Upper lobe of left lung (tissue), 6 donors: ENCODE data around the gene ABCC5. TPM values are rescaled to one million over a fixed set of nuclear protein-coding genes. Genes with fewer than 3 reads are reported as not detected.
"Not testable (repeated sequence)": the region's sequence is repeated elsewhere in the genome, so short reads cannot be mapped to it uniquely, and the experiment has no call there.

Experiments used
- ATAC-seq, 2 donors: fragments of 200-7000 bp; cut with Tn5 transposase; one replicate each; pipeline ENCODE4 v1.9.1; 2022; ENCODE audit warnings: mild to moderate bottlenecking in 2 of 2, moderate library complexity in 2 of 2; ENCODE audit not compliant: low FRiP score in 2 of 2
- DNase-seq, 2 donors: peaks; one replicate each; pipeline ENCODE4 v3.0.0-alpha.2; 2019 to 2020
- H3K27ac ChIP-seq, 4 donors: fragments of 200-600 bp; sonication (generic); one replicate each; pipeline ENCODE4 v1.5.1; 2016 to 2019
- H3K27me3 ChIP-seq, 4 donors: fragments of 200-600 bp; sonication (generic); one replicate each; pipeline ENCODE4 v1.5.1; 2017 to 2019
- H3K36me3 ChIP-seq, 4 donors: fragments of 200-600 bp; sonication (generic); one replicate each; pipeline ENCODE4 v1.5.1; 2016 to 2019
- H3K4me1 ChIP-seq, 4 donors: fragments of 200-600 bp; sonication (generic); one replicate each; pipeline ENCODE4 v1.5.1; 2018 to 2019
- H3K4me3 ChIP-seq, 4 donors: fragments of 200-600 bp; sonication (generic); one replicate each; pipeline ENCODE4 v1.5.1; 2017 to 2019; ENCODE audit warnings: mild to moderate bottlenecking in 2 of 4, moderate library complexity in 1 of 4
- H3K9me3 ChIP-seq, 4 donors: fragments of 200-600 bp; sonication (generic); one replicate each; pipeline ENCODE4 v1.5.1; 2018 to 2019
- EP300 ChIP-seq, 4 donors: sonication (generic); formaldehyde crosslinking; IDR thresholded peaks; one replicate each; pipeline ENCODE4 v1.5.1; 2017; ENCODE audit warnings: antibody characterized with exemption in 4 of 4, control low read depth in 2 of 4
- POLR2A ChIP-seq, 4 donors: fragments of 450-650 bp; IDR thresholded peaks; one replicate each; pipeline ENCODE4 v1.5.1; 2016 to 2017; ENCODE audit warnings: antibody characterized with exemption in 4 of 4, mild to moderate bottlenecking in 2 of 4
- POLR2AphosphoS5 ChIP-seq, 2 donors: sonication (generic); formaldehyde crosslinking; IDR thresholded peaks; one replicate each; pipeline ENCODE4 v1.5.1; 2017; ENCODE audit warnings: antibody characterized with exemption in 2 of 2
- WGBS, 2 donors: methylation state at CpG; one replicate each; pipeline ENCODE4 v1.1.5; 2017 to 2018; 5-methylcytosine and 5-hydroxymethylcytosine counted together
- total RNA-seq, 6 donors: library from RNA; depleted of rRNA in 4 of 6; stranded (reverse); fragments of >200 nt in 4 of 6; gene quantifications; one replicate each; pipeline versions ENCODE4 v1.1.0 to v1.2.1, GENCODE V29; 2016 to 2021
- TF ChIP-seq, protein P1 (sequence below), 6 experiments: fragments of 450-650 bp in 4 of 6; fragments of 200-600 bp in 2 of 6; sonication (generic) in 2 of 6; IDR thresholded peaks; one replicate each; pipeline ENCODE4 v1.5.1; 2016 to 2019; ENCODE audit warnings: antibody characterized with exemption in 6 of 6
- donor health status: DM: no; HTN: no; CAD: no; lungs with moderate emphysema.
- donor health status: DM: no; HTN: yes; CAD: no; lungs with severe emphysema.

ABCC5 gene
- total RNA-seq, 6 donors from 2014 or later: 13.2 to 107 (median 27.1) TPM

DNA sequence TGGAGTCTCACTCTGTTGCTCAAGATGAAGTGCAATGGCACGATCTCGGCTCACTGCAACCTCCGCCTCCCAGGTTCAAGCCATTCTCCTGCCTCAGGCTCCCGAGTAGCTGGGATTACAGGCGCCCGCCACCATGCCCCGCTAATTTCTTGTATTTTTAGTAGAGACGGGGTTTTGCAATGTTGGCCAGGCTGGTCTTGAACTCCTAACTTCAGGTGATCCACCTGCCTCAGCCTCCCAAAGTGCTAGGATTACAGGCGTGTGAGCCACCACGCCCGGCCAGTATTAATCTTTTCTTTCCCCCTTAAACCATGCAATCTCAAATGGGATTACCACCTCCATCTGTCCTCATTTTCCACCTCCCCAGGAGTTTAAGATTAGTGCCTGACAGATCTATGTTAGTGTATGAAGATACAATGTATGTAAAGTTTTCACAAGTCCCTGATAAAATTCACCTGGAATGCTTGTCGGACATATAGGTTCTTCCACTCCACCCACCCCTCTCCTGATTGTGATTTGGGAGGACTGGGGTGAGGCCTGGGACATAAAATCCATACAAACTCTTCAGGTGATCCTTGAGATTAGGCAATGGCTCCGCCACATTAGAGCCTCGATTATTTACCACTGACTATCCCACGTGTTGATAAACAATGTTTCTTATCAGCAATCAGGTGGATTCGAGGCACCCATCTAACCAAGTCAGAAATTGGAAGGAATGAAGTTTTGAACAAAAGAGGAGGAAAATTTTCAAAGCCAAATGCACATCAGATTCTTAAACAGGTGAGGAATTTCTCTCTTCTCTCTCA, 134.2 kb downstream of the ABCC5 start:
- 57 to 58% methylated on average over 16 of the region's 16 CpGs for WGBS, 2 donors
- peak overlapping the region; percentile 89 to 99 (median 94) for H3K4me3 ChIP-seq
- H3K27ac ChIP-seq: peak overlapping the region; percentile 74 to 92 (median 84)
- no peaks in the 10 kb centered on the region for H3K9me3 ChIP-seq
- DNase-seq: no peak
- no peak for ATAC-seq
- peaks cover 19 to 42% (median 25%) of the 10 kb centered on the region in 4 donors for H3K4me1 ChIP-seq
- no peaks in the 10 kb centered on the region for H3K36me3 ChIP-seq
- TF ChIP-seq EP300 (IDR thresholded peaks at IDR 0.05) (no peak), POLR2AphosphoS5 (IDR thresholded peaks at IDR 0.05) (no peak), POLR2A (IDR thresholded peaks at IDR 0.05) (no peak)
- TF ChIP-seq, protein P1, sequence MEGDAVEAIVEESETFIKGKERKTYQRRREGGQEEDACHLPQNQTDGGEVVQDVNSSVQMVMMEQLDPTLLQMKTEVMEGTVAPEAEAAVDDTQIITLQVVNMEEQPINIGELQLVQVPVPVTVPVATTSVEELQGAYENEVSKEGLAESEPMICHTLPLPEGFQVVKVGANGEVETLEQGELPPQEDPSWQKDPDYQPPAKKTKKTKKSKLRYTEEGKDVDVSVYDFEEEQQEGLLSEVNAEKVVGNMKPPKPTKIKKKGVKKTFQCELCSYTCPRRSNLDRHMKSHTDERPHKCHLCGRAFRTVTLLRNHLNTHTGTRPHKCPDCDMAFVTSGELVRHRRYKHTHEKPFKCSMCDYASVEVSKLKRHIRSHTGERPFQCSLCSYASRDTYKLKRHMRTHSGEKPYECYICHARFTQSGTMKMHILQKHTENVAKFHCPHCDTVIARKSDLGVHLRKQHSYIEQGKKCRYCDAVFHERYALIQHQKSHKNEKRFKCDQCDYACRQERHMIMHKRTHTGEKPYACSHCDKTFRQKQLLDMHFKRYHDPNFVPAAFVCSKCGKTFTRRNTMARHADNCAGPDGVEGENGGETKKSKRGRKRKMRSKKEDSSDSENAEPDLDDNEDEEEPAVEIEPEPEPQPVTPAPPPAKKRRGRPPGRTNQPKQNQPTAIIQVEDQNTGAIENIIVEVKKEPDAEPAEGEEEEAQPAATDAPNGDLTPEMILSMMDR (IDR thresholded peaks at IDR 0.05): no peak
- H3K27me3 ChIP-seq: no peaks in the 10 kb centered on the region

GRCh38 chr3:183880121-183880520, 137.6 kb downstream of the ABCC5 start:
- Histone ChIP-seq H3K27me3 (no peaks in the 10 kb centered on the region), H3K9me3 (no peaks in the 10 kb centered on the region), H3K36me3 (no peaks in the 10 kb centered on the region), H3K27ac (no peak overlapping the region), H3K4me1 (peaks cover 23 to 51% (median 35%) of the 10 kb centered on the region in 4 donors), H3K4me3 (no peak overlapping the region)
- 74 to 87% methylated on average over 9 of the region's 9 CpGs for WGBS, 2 donors
- ATAC-seq (no peak), DNase-seq (no peak)
- TF ChIP-seq, protein P1 (IDR thresholded peaks at IDR 0.05): no peak
- TF ChIP-seq EP300 (IDR thresholded peaks at IDR 0.05) (no peak), POLR2AphosphoS5 (IDR thresholded peaks at IDR 0.05) (no peak), POLR2A (IDR thresholded peaks at IDR 0.05) (no peak)

- Histone ChIP-seq H3K27ac (no peak overlapping the region), H3K27me3 (no peaks in the 10 kb centered on the region), H3K4me3 (no peak overlapping the region), H3K4me1 (peaks cover 23 to 51% (median 33%) of the 10 kb centered on the region in 4 donors), H3K36me3 (no peaks in the 10 kb centered on the region), H3K9me3 (no peaks in the 10 kb centered on the region)
- ATAC-seq (no peak), DNase-seq (no peak)
- no peak for TF ChIP-seq POLR2A (IDR thresholded peaks at IDR 0.05)
- TF ChIP-seq, protein P1 (IDR thresholded peaks at IDR 0.05): no peak
- no peak for TF ChIP-seq POLR2AphosphoS5 (IDR thresholded peaks at IDR 0.05)
- TF ChIP-seq EP300 (IDR thresholded peaks at IDR 0.05): no peak
- 97 to 98% methylated on average over 2 of the region's 2 CpGs for WGBS, 2 donors
These were observed 138.4 kb downstream of the ABCC5 start for GRCh38 chr3:183879243-183879642.

- Histone ChIP-seq H3K4me1 (peaks cover 16 to 47% (median 23%) of the 10 kb centered on the region in 4 donors), H3K27me3 (no peaks in the 10 kb centered on the region), H3K27ac (peak overlapping the region in 3 of 4 donors; percentile 4 to 46 (median 27)), H3K4me3 (no peak overlapping the region), H3K9me3 (no peaks in the 10 kb centered on the region), H3K36me3 (no peaks in the 10 kb centered on the region)
- WGBS, 2 donors: 64 to 82% methylated on average over 8 of the region's 8 CpGs
- ATAC-seq (peak; percentile 74 to 85), DNase-seq (peak; percentile 34 to 55)
- no peak for TF ChIP-seq EP300 (IDR thresholded peaks at IDR 0.05)
- TF ChIP-seq, protein P1 (IDR thresholded peaks at IDR 0.05): no peak
- no peak for TF ChIP-seq POLR2AphosphoS5 (IDR thresholded peaks at IDR 0.05)
- no peak for TF ChIP-seq POLR2A (IDR thresholded peaks at IDR 0.05)
These were observed 139.6 kb downstream of the ABCC5 start for GRCh38 chr3:183878071-183878470.

DNA sequence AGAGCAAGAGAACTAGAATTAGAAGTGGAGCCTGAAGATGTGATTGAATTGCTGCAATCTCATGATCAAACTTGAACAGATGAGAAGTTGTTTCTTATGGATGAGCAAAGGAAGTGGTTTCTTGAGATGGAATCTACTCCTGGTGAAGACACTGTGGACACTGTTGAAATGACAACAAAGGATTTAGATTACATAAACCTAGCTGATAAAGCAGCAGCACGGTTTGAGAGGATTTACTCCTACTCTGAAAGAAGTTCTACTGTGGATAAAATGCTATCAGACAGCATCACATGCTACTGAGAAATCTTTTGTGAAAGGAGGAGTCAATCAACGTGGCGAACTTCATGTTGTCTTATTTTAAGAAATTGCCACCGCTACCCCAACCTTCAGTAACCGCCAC, 140.5 kb downstream of the ABCC5 start:
- not testable (repeated sequence) for DNase-seq, H3K27ac ChIP-seq, H3K9me3 ChIP-seq, H3K36me3 ChIP-seq, ATAC-seq, H3K4me3 ChIP-seq, H3K27me3 ChIP-seq
- 76 to 78% methylated on average over 5 of the region's 5 CpGs for WGBS, 2 donors
- peaks cover 8 to 38% (median 16%) of the 10 kb centered on the region in 4 donors for H3K4me1 ChIP-seq
